Fibroblast of lung (primary cell): ENCODE measurements around the gene CADM2. TPM values are rescaled to one million over a fixed set of nuclear protein-coding genes. Genes with fewer than 3 reads are reported as not detected.
"Not testable (repeated sequence)": the region's sequence is repeated elsewhere in the genome, so short reads cannot be mapped to it uniquely, and the experiment has no call there.

Source experiments
- DNase-seq, 2 donors: peaks; one replicate each; pipeline versions ENCODE4 v3.0.0 to v3.0.0-alpha.2; 2010; ENCODE audit warnings: low read depth in 2 of 2
- H2AFZ ChIP-seq: 2 replicates; pipeline ENCODE4 v1.5.1; 2012; ENCODE audit warnings: low read length, control low read depth, inconsistent platforms
- H3K27ac ChIP-seq: 2 replicates; pipeline ENCODE4 v1.5.1; 2011; ENCODE audit warnings: low read length, control low read depth; ENCODE audit not compliant: insufficient read depth
- H3K27me3 ChIP-seq: 2 replicates; pipeline ENCODE4 v1.5.1; 2011; ENCODE audit warnings: mild to moderate bottlenecking, low read length; ENCODE audit not compliant: control insufficient read depth, insufficient read depth
- H3K36me3 ChIP-seq: 2 replicates; pipeline ENCODE4 v1.5.1; 2011; ENCODE audit warnings: low read length; ENCODE audit not compliant: control insufficient read depth, insufficient read depth
- H3K4me1 ChIP-seq: 2 replicates; pipeline ENCODE4 v1.5.1; 2011; ENCODE audit warnings: low read length; ENCODE audit not compliant: control insufficient read depth, insufficient read depth; ENCODE audit errors: extremely low read depth
- H3K4me2 ChIP-seq: 2 replicates; pipeline ENCODE4 v1.5.1; 2011; ENCODE audit warnings: low read length, control low read depth; ENCODE audit not compliant: insufficient read depth; ENCODE audit errors: extremely low read depth
- H3K4me3 ChIP-seq, 4 experiments: fragments of 200-600 bp in 1 of 4; sonication (generic) in 1 of 4; replicated peaks in 1 of 4; 2 replicates each; pipeline ENCODE4 v1.5.1; 2011 to 2016; ENCODE audit warnings: low read length in 4 of 4, low read depth in 3 of 4, mild to moderate bottlenecking in 3 of 4, control low read depth in 2 of 4, inconsistent platforms in 1 of 4, mixed read lengths in 1 of 4; ENCODE audit not compliant: insufficient read depth in 1 of 4; ENCODE audit errors: control extremely low read depth in 1 of 4
- H3K79me2 ChIP-seq: 2 replicates; pipeline ENCODE4 v1.5.1; 2012; ENCODE audit warnings: mild to moderate bottlenecking, low read length, inconsistent platforms; ENCODE audit not compliant: control insufficient read depth, insufficient read depth
- H3K9ac ChIP-seq: 2 replicates; pipeline ENCODE4 v1.5.1; 2011; ENCODE audit warnings: mild to moderate bottlenecking, low read length, control low read depth; ENCODE audit not compliant: insufficient read depth
- H3K9me3 ChIP-seq: 2 replicates; pipeline ENCODE4 v1.5.1; 2012; ENCODE audit warnings: low read depth, low read length; ENCODE audit not compliant: control insufficient read depth, insufficient read depth
- H4K20me1 ChIP-seq: 2 replicates; pipeline ENCODE4 v1.5.1; 2011; ENCODE audit warnings: low read length; ENCODE audit not compliant: control insufficient read depth, insufficient read depth; ENCODE audit errors: extremely low read depth
- CTCF ChIP-seq, 2 donors: IDR thresholded peaks in 1 of 2; conservative IDR thresholded peaks in 1 of 2; 1 replicate in 1 of 2; 2 replicates in 1 of 2; pipeline ENCODE4 v1.5.1; 2011 to 2012; ENCODE audit warnings: low read length in 2 of 2, control low read depth in 1 of 2, inconsistent platforms in 1 of 2, low read depth in 1 of 2, mild to moderate bottlenecking in 1 of 2
- EZH2 ChIP-seq: IDR thresholded peaks from 2 replicates; pipeline ENCODE4 v1.5.1; 2012; ENCODE audit warnings: low read length, control low read depth, mild to moderate bottlenecking; ENCODE audit errors: missing control alignments
- polyA plus RNA-seq, 2 donors: library from polyadenylated mRNA; depleted of rRNA in 1 of 2; stranded (reverse) in 1 of 2; unstranded in 1 of 2; fragments of >200 nt; gene quantifications; 2 replicates each; pipeline ENCODE4 v1.2.1, GENCODE V29; 2011 to 2012; ENCODE audit warnings: missing spikeins in 1 of 2
- total RNA-seq: library from RNA; depleted of rRNA; stranded (reverse); fragments of >200 nt; gene quantifications from 2 replicates; pipeline ENCODE4 v1.2.1, GENCODE V29; 2014

CADM2 gene
- total and polyA plus RNA-seq, 2 donors (not counting 1 experiment from before 2014, with no cell fraction given) = under 0.01 to 0.12 TPM

- Histone ChIP-seq H3K9me3 (no peaks in the 10 kb centered on the region), H3K4me2 (no peak overlapping the region), H3K4me1 (no peaks in the 10 kb centered on the region), H3K27ac (no peak overlapping the region), H3K4me3 (no peak overlapping the region), H3K9ac (no peak overlapping the region), H4K20me1 (no peaks in the 10 kb centered on the region), H3K79me2 (no peaks in the 10 kb centered on the region), H3K27me3 (no peaks in the 10 kb centered on the region), H2AFZ (no peak overlapping the region), H3K36me3 (no peaks in the 10 kb centered on the region)
- TF ChIP-seq CTCF (conservative IDR thresholded peaks at IDR 0.05 in 1 of 2, IDR thresholded peaks at IDR 0.05 in 1 of 2; ENCODE audit: low read depth in 1 of 2, low read length in 2 of 2) (no peak), EZH2 (no peak)
- no peak for DNase-seq
Measured at GRCh38 chr3:85102781-85103180, 144.0 kb downstream of the CADM2 start.

GRCh38 chr3:85110393-85110792, 151.6 kb downstream of the CADM2 start:
- H3K79me2 ChIP-seq = no peaks in the 10 kb centered on the region
- no peaks in the 10 kb centered on the region for H4K20me1 ChIP-seq
- H3K9ac ChIP-seq = no peak overlapping the region
- H3K4me2 ChIP-seq = no peak overlapping the region
- no peak overlapping the region for H3K4me3 ChIP-seq
- no peaks in the 10 kb centered on the region for H3K36me3 ChIP-seq
- no peak overlapping the region for H2AFZ ChIP-seq
- no peak overlapping the region for H3K27ac ChIP-seq
- no peaks in the 10 kb centered on the region for H3K9me3 ChIP-seq
- no peak for DNase-seq
- no peaks in the 10 kb centered on the region for H3K27me3 ChIP-seq
- TF ChIP-seq CTCF (conservative IDR thresholded peaks at IDR 0.05 in 1 of 2, IDR thresholded peaks at IDR 0.05 in 1 of 2; ENCODE audit: low read depth in 1 of 2, low read length in 2 of 2) (no peak), EZH2 (no peak)
- H3K4me1 ChIP-seq = no peaks in the 10 kb centered on the region

GRCh38 chr3:85120879-85121278, 162.1 kb downstream of the CADM2 start:
- no peaks in the 10 kb centered on the region for H3K79me2 ChIP-seq
- no peak for DNase-seq
- no peak overlapping the region for H3K4me3 ChIP-seq
- H3K4me2 ChIP-seq = no peak overlapping the region
- no peak overlapping the region for H2AFZ ChIP-seq
- no peaks in the 10 kb centered on the region for H3K36me3 ChIP-seq
- H3K27me3 ChIP-seq = no peaks in the 10 kb centered on the region
- no peaks in the 10 kb centered on the region for H3K9me3 ChIP-seq
- no peak overlapping the region for H3K9ac ChIP-seq
- H4K20me1 ChIP-seq = no peaks in the 10 kb centered on the region
- TF ChIP-seq CTCF (conservative IDR thresholded peaks at IDR 0.05 in 1 of 2, IDR thresholded peaks at IDR 0.05 in 1 of 2; ENCODE audit: low read depth in 1 of 2, low read length in 2 of 2) (no peak), EZH2 (no peak)
- no peak overlapping the region for H3K27ac ChIP-seq
- H3K4me1 ChIP-seq = no peaks in the 10 kb centered on the region

GRCh38 chr3:85132864-85133263, 174.1 kb downstream of the CADM2 start:
- not testable (repeated sequence) for H3K4me1 ChIP-seq, H2AFZ ChIP-seq, H3K4me2 ChIP-seq, H3K9me3 ChIP-seq, H3K4me3 ChIP-seq, H4K20me1 ChIP-seq, H3K27ac ChIP-seq, H3K79me2 ChIP-seq, H3K36me3 ChIP-seq, DNase-seq, H3K9ac ChIP-seq, H3K27me3 ChIP-seq

- H3K27me3 ChIP-seq, H3K9ac ChIP-seq, DNase-seq, H3K4me2 ChIP-seq, H2AFZ ChIP-seq, H3K4me3 ChIP-seq, H3K36me3 ChIP-seq, H4K20me1 ChIP-seq, H3K27ac ChIP-seq, H3K9me3 ChIP-seq, H3K79me2 ChIP-seq, H3K4me1 ChIP-seq: not testable (repeated sequence)
Measured at GRCh38 chr3:85133691-85134420, 175.1 kb downstream of the CADM2 start.
